B cell (primary cell): Measurements from ENCODE around the gene CYP2A13.

Source experiments
- EZH2 ChIP-seq: IDR thresholded peaks from 2 replicates; pipeline ENCODE4 v1.6.1; 2012; ENCODE audit warnings: borderline replicate concordance, low read depth, mild to moderate bottlenecking, moderate library complexity, low read length; ENCODE audit not compliant: insufficient read depth, poor library complexity, severe bottlenecking
- TF ChIP-seq, protein P1 (sequence below): fragments of 200-600 bp; IDR thresholded peaks from one replicate; pipeline ENCODE4 v1.8.0; 2022; ENCODE audit warnings: antibody characterized with exemption, mild to moderate bottlenecking

- TF ChIP-seq, protein P1, sequence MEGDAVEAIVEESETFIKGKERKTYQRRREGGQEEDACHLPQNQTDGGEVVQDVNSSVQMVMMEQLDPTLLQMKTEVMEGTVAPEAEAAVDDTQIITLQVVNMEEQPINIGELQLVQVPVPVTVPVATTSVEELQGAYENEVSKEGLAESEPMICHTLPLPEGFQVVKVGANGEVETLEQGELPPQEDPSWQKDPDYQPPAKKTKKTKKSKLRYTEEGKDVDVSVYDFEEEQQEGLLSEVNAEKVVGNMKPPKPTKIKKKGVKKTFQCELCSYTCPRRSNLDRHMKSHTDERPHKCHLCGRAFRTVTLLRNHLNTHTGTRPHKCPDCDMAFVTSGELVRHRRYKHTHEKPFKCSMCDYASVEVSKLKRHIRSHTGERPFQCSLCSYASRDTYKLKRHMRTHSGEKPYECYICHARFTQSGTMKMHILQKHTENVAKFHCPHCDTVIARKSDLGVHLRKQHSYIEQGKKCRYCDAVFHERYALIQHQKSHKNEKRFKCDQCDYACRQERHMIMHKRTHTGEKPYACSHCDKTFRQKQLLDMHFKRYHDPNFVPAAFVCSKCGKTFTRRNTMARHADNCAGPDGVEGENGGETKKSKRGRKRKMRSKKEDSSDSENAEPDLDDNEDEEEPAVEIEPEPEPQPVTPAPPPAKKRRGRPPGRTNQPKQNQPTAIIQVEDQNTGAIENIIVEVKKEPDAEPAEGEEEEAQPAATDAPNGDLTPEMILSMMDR, result no peak
- TF ChIP-seq EZH2, result no peak
These were observed 12.0 kb upstream of the CYP2A13 start for GRCh38 chr19:41076286-41076685.
